ENCODE data around the gene ROM1. TPM values are rescaled to one million over a fixed set of nuclear protein-coding genes. Genes with fewer than 3 reads are reported as not detected.

ROM1 gene
- total RNA-seq, 1 donor from 2014 or later = 2.1 TPM

GRCh38 chr11:62601372-62602140 is 11.5 kb upstream of the ROM1 start, which contains the start of gene MTA2:
Gene MTA2, minus strand, starts transcription at chr11:62601865. Its CDS starts 415 bp downstream, at chr11:62601450.
- H3K4me1 Mint-ChIP-seq (ENCODE audit: unreplicated experiment) = peaks cover 47% of the 10 kb centered on the region
- peaks cover 19% of the 10 kb centered on the region for H3K27me3 Mint-ChIP-seq (ENCODE audit: unreplicated experiment)
- peaks cover 60% of the 10 kb centered on the region for H3K36me3 Mint-ChIP-seq (ENCODE audit: low read depth, unreplicated experiment)
- TF ChIP-seq CTCF (IDR thresholded peaks at IDR 0.05; ENCODE audit: unreplicated experiment) = no peak
- peak within 1 kb of the TSS; percentile 97 for H3K4me3 Mint-ChIP-seq (ENCODE audit: unreplicated experiment)
- H3K9me3 Mint-ChIP-seq (ENCODE audit: unreplicated experiment) = no peaks in the 10 kb centered on the region
- peak within 1 kb of the TSS; percentile 84 for H3K27ac Mint-ChIP-seq (ENCODE audit: unreplicated experiment)
- DNase-seq (ENCODE audit: low spot score) = peak; percentile 100

- TF ChIP-seq CTCF (IDR thresholded peaks at IDR 0.05; ENCODE audit: unreplicated experiment) = no peak
- Mint-ChIP-seq H3K4me3 (ENCODE audit: unreplicated experiment) (peak overlapping the region; percentile 97), H3K27ac (ENCODE audit: unreplicated experiment) (peak overlapping the region; percentile 89), H3K27me3 (ENCODE audit: unreplicated experiment) (peaks cover 19% of the 10 kb centered on the region), H3K9me3 (ENCODE audit: unreplicated experiment) (no peaks in the 10 kb centered on the region), H3K36me3 (ENCODE audit: low read depth, unreplicated experiment) (peaks cover 56% of the 10 kb centered on the region), H3K4me1 (ENCODE audit: unreplicated experiment) (peaks cover 47% of the 10 kb centered on the region)
- DNase-seq (ENCODE audit: low spot score) = peak; percentile 47
These were observed 10.7 kb upstream of the ROM1 start for GRCh38 chr11:62602141-62603071.

DNA sequence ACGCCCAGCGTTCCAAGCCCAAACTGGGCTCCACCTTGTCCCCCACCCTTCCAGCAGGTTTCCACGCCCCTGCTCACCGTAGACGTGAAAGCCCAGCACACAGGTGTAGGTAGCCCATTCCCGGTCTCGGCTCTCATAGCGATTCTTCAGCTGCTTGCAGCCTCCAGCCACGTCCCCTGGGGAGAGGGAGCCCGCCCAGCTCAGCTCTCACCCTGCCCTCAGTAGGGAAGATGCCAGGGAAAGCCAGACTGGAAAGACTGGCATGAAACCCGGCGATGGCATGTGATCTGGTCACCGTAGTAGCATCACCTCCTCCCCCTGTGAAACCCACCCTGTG is 10.0 kb upstream of the ROM1 start:
- Mint-ChIP-seq H3K9me3 (ENCODE audit: unreplicated experiment) (no peaks in the 10 kb centered on the region), H3K4me1 (ENCODE audit: unreplicated experiment) (peaks cover 52% of the 10 kb centered on the region), H3K36me3 (ENCODE audit: low read depth, unreplicated experiment) (peaks cover 56% of the 10 kb centered on the region), H3K27ac (ENCODE audit: unreplicated experiment) (peak overlapping the region; percentile 89), H3K4me3 (ENCODE audit: unreplicated experiment) (peak overlapping the region; percentile 91), H3K27me3 (ENCODE audit: unreplicated experiment) (peaks cover 19% of the 10 kb centered on the region)
- DNase-seq (ENCODE audit: low spot score) = no peak
- no peak for TF ChIP-seq CTCF (IDR thresholded peaks at IDR 0.05; ENCODE audit: unreplicated experiment)

GRCh38 chr11:62603776-62604299 is 9.2 kb upstream of the ROM1 start:
- peak overlapping the region; percentile 89 for H3K27ac Mint-ChIP-seq (ENCODE audit: unreplicated experiment)
- no peak for DNase-seq (ENCODE audit: low spot score)
- H3K9me3 Mint-ChIP-seq (ENCODE audit: unreplicated experiment) = no peaks in the 10 kb centered on the region
- peaks cover 15% of the 10 kb centered on the region for H3K27me3 Mint-ChIP-seq (ENCODE audit: unreplicated experiment)
- H3K4me1 Mint-ChIP-seq (ENCODE audit: unreplicated experiment) = peaks cover 45% of the 10 kb centered on the region
- no peak for TF ChIP-seq CTCF (IDR thresholded peaks at IDR 0.05; ENCODE audit: unreplicated experiment)
- H3K36me3 Mint-ChIP-seq (ENCODE audit: low read depth, unreplicated experiment) = peaks cover 53% of the 10 kb centered on the region
- peak overlapping the region; percentile 91 for H3K4me3 Mint-ChIP-seq (ENCODE audit: unreplicated experiment)
